Measurements from ENCODE around the gene C2CD2L. TPM values are rescaled to one million over a fixed set of nuclear protein-coding genes. Genes with fewer than 3 reads are reported as not detected.

The C2CD2L gene
- total RNA-seq, 3 donors from 2014 or later (not counting 1 experiment from before 2014, with no cell fraction given): 20.3 to 27.7 (median 25.6) TPM

GRCh38 chr11:119095066-119095880 is 11.9 kb upstream of the C2CD2L start:
- H3K4me1 ChIP-seq (ENCODE audit: control insufficient read depth, insufficient read depth, low read length): peaks cover 32% of the 10 kb centered on the region

GRCh38 chr11:119099711-119100110 is 7.4 kb upstream of the C2CD2L start:
- Histone ChIP-seq H3K27ac (ENCODE audit: low read length) (no peak overlapping the region), H3K36me3 (ENCODE audit: control insufficient read depth, insufficient read depth, low read length) (peaks cover 17% of the 10 kb centered on the region), H3K4me1 (ENCODE audit: control insufficient read depth, insufficient read depth, low read length) (peaks cover 30% of the 10 kb centered on the region), H3K4me3 (ENCODE audit: low read length) (no peak overlapping the region), H3K27me3 (ENCODE audit: control insufficient read depth, insufficient read depth, low read length) (no peaks in the 10 kb centered on the region), H3K9me3 (ENCODE audit: control insufficient read depth, insufficient read depth, low read length) (no peaks in the 10 kb centered on the region)
- peaks cover 39% of the 10 kb centered on the region in 2 donors for H3K4me1 Mint-ChIP-seq
- H3K27me3 Mint-ChIP-seq (ENCODE audit: low read depth in 2 of 2): no peaks in the 10 kb centered on the region
- no peak for TF ChIP-seq CTCF (IDR thresholded peaks at IDR 0.05)
- intact Hi-C loops (cut with micrococcal nuclease): loop anchor here (2.0 to 5.0 kb wide), 2 partner anchors 15 to 82 kb away; partner anchors contain the start of genes HMBS, RPS25 and TRAPPC4
- peaks cover 7% of the 10 kb centered on the region for H3K36me3 Mint-ChIP-seq
- peak overlapping the region; percentile 96 for H3K4me3 Mint-ChIP-seq
- DNase-seq (no peak), ATAC-seq (no peak)
- no peaks in the 10 kb centered on the region for H3K9me3 Mint-ChIP-seq
- WGBS (ENCODE audit: insufficient coverage): 51% methylated on average over 6 of the region's 6 CpGs
- H3K27ac Mint-ChIP-seq: no peak overlapping the region

More at GRCh38 chr11:119095066-119095880, 11.9 kb upstream of the C2CD2L start:
- no peaks in the 10 kb centered on the region for H3K27me3 ChIP-seq (ENCODE audit: control insufficient read depth, insufficient read depth, low read length)
- ATAC-seq (peak; percentile 80 to 92 (median 86)), DNase-seq (peak; percentile 99)
- Mint-ChIP-seq H3K4me1 (peaks cover 34 to 43% of the 10 kb centered on the region in 2 donors), H3K9me3 (no peaks in the 10 kb centered on the region), H3K27me3 (ENCODE audit: low read depth in 2 of 2) (no peaks in the 10 kb centered on the region), H3K27ac (peak overlapping the region; percentile 95 to 96), H3K36me3 (peaks cover 7% of the 10 kb centered on the region), H3K4me3 (peak overlapping the region; percentile 91)
- peak overlapping the region; percentile 84 for H3K27ac ChIP-seq (ENCODE audit: low read length)
- peak overlapping the region; percentile 70 for H3K4me3 ChIP-seq (ENCODE audit: low read length)
- H3K36me3 ChIP-seq (ENCODE audit: control insufficient read depth, insufficient read depth, low read length): peaks cover 19% of the 10 kb centered on the region
- peak; percentile 3 for TF ChIP-seq CTCF (IDR thresholded peaks at IDR 0.05)
- no peaks in the 10 kb centered on the region for H3K9me3 ChIP-seq (ENCODE audit: control insufficient read depth, insufficient read depth, low read length)
- under 1% methylated on average over 76 of the region's 79 CpGs for WGBS (ENCODE audit: insufficient coverage)
- intact Hi-C loops (cut with micrococcal nuclease): loop anchor here (1.0 to 2.0 kb wide), 6 partner anchors 10 to 166 kb away; partner anchors contain the start of genes HINFP, HYOU1, SLC37A4 and VPS11

GRCh38 chr11:119100246-119100970 is 6.7 kb upstream of the C2CD2L start:
- Mint-ChIP-seq H3K4me3 (peak overlapping the region; percentile 96), H3K9me3 (no peaks in the 10 kb centered on the region), H3K36me3 (peaks cover 7% of the 10 kb centered on the region), H3K27ac (peak overlapping the region; percentile 61 to 94), H3K27me3 (ENCODE audit: low read depth in 2 of 2) (no peaks in the 10 kb centered on the region), H3K4me1 (peaks cover 32 to 34% of the 10 kb centered on the region in 2 donors)
- H3K27me3 ChIP-seq (ENCODE audit: control insufficient read depth, insufficient read depth, low read length): no peaks in the 10 kb centered on the region
- no peak for TF ChIP-seq CTCF (IDR thresholded peaks at IDR 0.05)
- 67% methylated on average over 11 of the region's 11 CpGs for WGBS (ENCODE audit: insufficient coverage)
- ATAC-seq: no peak
- H3K4me1 ChIP-seq (ENCODE audit: control insufficient read depth, insufficient read depth, low read length): peaks cover 30% of the 10 kb centered on the region
- intact Hi-C loops (cut with micrococcal nuclease): loop anchor here (2.0 to 5.0 kb wide), 2 partner anchors 16 to 83 kb away; partner anchors contain the start of genes HMBS, RPS25 and TRAPPC4
- H3K9me3 ChIP-seq (ENCODE audit: control insufficient read depth, insufficient read depth, low read length): no peaks in the 10 kb centered on the region
- peaks cover 17% of the 10 kb centered on the region for H3K36me3 ChIP-seq (ENCODE audit: control insufficient read depth, insufficient read depth, low read length)
- H3K4me3 ChIP-seq (ENCODE audit: low read length): no peak overlapping the region
- no peak overlapping the region for H3K27ac ChIP-seq (ENCODE audit: low read length)
- DNase-seq: peak in 1 of 2 donors; percentile 33
